Measurements from ENCODE around the gene BPIFB1.
A peak's percentile ranks its signal among the peaks of the same experiment; 100 is the strongest.

BPIFB1 gene

DNA sequence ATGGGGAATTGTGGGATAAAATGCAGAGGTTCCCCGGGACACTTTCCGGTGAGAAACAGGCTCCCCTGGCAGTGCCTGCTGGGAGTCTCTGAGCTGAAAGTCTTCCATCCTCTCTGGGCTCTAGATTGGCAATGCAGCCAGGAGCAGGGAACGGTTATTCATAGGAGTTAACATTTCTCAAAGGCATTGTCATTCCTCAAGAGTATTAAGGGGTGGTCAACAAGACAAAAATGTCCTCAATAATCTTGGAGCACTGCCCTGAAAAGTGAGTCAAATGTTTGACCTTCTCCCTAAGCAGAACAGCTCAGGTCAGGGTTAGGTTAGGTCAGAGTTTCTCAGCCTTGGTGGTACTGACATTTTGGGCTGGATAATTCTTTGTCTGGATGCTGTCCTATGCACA is 13.2 kb downstream of the BPIFB1 start:
- DNase-seq (ENCODE audit: low read depth), result no peak

GRCh38 chr20:33298391-33298790 is 15.4 kb downstream of the BPIFB1 start:
- DNase-seq (ENCODE audit: low read depth), result no peak

- DNase-seq (ENCODE audit: low read depth), result peak; percentile 21
Observed at GRCh38 chr20:33299111-33299603, 16.1 kb downstream of the BPIFB1 start.

DNA sequence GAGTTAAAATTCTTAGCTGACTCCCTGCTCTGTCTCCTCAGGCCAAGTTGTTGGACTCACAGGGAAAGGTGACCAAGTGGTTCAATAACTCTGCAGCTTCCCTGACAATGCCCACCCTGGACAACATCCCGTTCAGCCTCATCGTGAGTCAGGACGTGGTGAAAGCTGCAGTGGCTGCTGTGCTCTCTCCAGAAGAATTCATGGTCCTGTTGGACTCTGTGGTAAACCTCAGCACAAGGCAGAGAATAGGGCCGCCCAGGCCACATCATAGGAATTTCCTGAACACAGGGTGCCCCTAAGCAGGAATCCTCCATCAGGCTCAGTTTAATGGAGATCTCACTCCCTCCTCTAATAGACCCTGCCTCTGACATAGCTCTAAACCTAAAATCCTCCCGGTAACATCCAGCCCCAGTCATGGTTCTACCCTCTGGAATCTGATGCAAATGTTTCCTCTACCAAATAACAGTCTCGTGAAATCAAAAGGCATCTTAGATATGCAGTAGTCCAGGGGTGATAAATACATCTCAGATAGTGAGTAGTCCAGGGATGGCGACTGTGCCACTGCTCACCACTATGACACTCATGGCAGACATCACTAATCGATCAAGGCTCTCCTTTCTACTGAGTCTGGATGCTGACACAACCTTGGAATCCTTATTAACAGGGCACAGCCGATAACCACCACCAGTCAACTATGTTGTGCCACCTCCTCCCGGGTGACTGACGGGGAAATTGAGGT is 18.3 kb downstream of the BPIFB1 start:
- DNase-seq (ENCODE audit: low read depth), result no peak

DNA sequence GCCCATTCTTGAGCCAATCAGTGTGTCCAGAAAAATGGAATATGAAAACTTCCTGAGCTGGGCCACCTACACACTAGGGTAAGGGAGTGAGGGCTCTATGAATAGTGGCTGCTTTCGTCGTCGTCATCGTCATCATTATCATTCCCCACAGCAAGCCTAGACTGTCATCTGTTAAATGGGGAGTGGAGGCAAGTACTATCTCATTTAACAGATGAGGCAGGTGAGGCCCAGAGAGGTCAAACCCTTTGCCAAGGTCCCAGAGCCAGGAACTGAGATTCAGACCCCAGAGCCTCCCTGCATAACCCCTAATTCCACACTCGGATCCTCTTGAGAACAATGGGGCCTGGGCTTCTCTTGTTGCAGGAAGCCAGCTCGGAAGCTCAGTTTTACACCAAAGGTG is 20.6 kb downstream of the BPIFB1 start:
- no peak for DNase-seq (ENCODE audit: low read depth)

DNA sequence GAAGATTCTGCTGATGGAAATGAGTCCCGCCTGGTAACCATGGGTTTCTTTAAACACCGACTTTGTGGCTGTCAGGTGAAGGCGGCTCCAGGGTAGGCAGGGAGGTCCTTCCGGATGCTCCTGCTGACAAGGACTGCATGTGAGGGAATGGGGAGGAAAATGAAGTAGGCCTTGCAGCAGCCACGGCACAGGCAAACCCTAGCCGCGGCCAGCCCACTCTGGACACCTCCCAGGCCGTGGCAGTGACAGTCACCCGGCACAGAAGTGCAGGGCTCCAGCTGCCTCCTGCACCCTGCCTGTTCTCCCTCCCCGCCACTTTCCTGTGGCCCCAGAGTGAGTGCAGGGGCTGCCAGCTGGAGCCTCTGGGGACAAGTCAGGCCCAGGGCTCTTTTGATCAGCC is 21.0 kb downstream of the BPIFB1 start:
- no peak for DNase-seq (ENCODE audit: low read depth)

DNA sequence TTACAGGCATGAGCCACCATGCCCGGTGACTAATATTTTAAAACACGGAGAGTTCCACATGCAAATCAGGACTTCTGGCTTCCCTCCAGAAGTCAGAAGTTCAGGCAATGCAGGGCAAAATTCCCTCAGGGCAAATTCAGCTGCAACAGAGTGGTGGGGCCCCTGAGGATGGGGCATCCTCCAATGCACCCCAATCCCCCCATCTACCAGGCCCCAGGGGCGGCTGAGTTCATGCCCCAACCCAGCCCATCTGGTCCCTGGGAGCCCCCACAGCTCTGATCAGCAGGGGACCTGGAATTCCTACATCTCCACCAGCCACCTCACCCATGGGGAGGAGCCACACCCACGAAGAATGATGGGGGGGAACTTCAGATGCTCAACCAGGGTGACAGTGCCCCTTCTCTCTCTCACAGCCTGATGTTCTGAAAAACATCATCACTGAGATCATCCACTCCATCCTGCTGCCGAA is 22.6 kb downstream of the BPIFB1 start:
- DNase-seq (ENCODE audit: low read depth), result no peak

DNA sequence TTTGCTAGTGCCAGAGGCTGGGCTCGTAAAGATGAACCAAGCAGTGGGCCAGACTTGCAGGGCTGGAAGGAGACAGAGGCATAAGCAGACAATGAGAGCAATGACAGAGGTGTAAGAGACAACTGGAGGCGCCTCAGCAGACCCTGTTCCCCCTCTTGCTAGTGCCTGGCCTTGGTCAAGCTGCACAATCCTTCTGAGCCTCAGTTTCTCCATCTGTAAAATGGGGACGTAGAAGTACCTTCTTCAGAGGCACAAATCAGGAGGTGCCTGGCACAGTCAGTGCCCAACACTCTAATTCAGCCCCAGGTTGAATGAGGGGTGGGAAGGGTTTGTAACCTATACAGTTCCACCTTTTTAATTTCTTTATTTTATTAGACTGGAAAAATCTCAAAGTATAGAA is 23.2 kb downstream of the BPIFB1 start:
- no peak for DNase-seq (ENCODE audit: low read depth)

- no peak for DNase-seq (ENCODE audit: low read depth)
Observed at GRCh38 chr20:33306807-33307206, 23.8 kb downstream of the BPIFB1 start.

DNA sequence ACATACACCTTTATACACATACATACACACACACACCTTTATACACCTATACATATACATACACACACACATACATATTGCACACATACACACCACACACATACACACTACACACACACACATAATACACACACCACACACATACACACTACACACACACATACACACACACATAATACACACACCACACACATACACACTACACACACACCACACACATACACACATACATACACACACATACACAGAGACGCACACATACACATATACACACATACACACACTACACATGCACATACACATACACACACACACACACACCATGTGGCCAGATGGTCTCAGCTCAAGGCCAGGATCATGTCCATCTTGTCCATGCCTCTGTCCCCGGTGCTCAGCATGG is 25.7 kb downstream of the BPIFB1 start:
- no peak for DNase-seq (ENCODE audit: low read depth)

DNA sequence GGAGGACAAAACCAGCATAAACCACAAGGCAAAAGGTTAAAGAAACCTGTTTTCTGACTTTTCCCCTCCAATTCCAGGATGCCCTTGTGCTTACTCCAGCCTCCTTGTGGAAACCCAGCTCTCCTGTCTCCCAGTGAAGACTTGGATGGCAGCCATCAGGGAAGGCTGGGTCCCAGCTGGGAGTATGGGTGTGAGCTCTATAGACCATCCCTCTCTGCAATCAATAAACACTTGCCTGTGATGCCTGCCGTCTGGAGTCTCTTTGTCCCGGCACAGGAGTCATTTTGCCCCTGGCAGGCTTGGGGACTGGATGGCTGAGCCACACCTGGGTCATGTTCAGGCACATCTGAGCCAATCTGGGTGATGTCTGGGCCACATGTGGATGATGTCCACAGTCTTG is 26.6 kb downstream of the BPIFB1 start:
- DNase-seq (ENCODE audit: low read depth), result no peak

DNA sequence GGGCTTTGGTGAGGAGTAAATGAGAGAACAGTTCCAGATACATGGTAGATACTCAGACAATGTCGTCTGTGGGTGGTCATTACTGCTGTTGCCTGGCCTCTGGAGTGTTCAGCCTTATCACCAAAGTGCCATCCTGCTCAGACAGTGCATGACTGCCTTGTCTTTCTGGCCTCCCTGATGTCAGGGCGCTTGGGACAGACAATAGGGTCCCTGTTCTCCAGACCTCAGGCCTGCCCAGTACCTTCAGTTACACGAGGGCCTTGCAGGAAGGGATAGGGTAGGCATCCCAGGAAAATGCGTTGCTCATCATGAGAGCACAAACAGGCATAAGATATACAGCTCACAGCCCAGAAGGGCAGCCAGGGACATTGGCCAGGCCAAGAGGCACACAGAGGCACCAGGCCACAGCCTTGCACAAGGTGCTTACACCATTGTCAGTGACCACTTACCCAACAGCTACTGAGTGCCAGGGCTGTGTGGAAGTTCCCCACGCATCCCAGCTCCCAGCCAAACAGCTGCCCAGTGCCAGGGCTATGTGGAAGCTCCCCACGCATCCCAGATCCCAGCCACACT is 27.4 kb downstream of the BPIFB1 start:
- DNase-seq (ENCODE audit: low read depth), result no peak

DNA sequence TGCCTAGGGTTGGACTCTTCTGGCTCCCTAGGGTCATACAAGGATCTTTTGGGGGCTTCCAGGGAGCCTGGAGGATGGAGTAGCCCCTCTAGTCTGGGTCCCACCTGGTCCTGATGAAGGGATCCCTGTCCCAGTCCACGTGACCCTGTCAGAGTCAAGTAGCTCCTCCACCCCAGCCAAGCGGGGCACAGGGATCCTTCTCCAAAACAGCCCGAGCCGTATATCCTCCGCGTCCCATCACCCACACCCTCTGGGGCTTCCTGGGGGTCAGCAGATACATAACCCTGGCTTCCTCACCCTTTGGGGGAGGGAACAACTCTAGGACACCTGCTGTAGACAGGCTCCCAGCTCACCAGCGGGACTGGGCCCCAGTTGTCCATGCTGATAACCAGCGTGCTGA is 28.0 kb downstream of the BPIFB1 start:
- no peak for DNase-seq (ENCODE audit: low read depth)

DNA sequence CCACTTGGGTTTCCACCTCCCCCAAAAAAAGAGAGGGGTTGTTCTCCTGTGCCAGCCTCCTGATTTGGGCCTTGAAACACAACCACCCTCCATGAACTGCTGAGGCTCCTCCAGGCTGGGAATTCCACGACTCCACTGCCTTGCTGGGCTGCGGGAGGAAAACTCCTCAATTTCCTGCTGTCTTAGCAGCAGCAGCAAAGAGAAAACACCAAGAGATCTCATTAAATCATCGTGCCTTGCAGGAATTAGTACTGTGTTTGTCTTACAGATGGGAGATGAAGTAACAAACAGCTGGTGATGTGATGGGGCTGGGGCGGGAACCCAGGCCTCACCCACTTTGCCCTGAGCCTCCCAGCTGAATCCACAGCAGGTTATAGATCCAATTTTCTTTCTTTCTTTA is 29.0 kb downstream of the BPIFB1 start:
- DNase-seq (ENCODE audit: low read depth), result no peak

DNA sequence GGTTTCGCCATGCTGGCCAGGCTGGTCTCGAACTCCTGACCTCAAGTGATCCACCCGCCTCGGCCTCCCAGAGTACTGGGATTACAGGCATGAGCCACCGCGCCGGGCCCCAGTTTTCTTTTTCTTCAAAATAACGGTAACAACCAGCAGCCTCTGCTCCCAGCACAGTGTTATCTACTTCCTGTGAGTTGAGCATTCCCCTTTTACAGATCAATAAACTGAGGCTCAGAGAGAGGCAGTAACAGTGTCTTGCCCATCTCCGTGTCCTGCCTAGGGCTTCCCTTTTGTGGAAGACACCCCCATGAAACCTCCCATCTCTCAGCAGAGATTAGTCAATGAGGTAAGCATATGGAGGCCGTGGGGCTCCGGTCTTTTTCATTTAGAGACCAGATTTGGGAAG is 29.6 kb downstream of the BPIFB1 start:
- no peak for DNase-seq (ENCODE audit: low read depth)

DNA sequence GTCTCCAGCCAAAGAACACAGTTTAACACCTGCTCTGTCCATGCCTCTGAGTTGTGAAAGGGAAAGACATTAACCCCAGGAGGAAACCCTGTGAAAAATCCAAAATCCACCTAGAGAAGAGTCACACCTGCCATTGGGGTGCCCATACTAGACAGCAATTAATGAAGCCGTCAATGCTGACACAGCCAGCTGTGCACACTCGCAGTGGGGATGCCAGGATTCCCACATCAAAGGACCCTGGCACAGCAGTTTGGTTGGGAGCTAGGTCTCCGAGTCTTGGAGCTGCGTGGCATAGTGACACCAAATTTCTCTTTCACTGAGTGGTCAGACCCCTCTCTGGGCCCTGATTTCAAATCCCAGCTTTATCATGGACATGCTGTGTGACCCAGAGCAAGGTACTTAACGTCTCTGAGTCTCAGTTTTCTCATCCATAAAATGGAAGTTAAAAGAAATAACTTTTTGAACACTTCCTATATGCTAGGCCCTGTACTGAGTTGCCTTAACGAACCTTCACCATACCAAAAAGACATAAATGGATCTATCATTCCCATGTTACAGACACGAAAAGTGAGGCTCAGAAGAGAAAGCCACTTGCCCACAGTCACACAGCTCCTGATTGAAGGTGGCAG is 30.8 kb downstream of the BPIFB1 start:
- DNase-seq (ENCODE audit: low read depth), result no peak

DNA sequence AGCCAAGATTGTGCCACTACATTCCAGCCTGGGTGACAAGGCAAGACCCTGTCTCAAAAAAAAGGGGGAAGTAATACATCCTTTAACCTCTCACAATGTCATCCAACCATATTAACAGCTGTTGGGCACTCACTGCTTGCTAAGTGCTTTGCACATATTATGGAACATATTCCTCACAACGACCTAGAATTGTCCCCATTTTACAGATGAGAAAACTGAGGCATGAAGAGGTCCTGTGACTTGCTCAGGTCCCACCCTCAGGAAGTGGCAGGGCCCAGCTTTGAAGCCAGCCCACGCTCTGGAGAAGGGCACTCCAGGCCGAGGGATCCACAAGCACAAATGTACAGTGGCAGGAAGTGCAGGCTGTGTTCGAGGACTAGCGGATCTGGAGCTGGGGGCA is 33.3 kb downstream of the BPIFB1 start:
- no peak for DNase-seq (ENCODE audit: low read depth)

DNA sequence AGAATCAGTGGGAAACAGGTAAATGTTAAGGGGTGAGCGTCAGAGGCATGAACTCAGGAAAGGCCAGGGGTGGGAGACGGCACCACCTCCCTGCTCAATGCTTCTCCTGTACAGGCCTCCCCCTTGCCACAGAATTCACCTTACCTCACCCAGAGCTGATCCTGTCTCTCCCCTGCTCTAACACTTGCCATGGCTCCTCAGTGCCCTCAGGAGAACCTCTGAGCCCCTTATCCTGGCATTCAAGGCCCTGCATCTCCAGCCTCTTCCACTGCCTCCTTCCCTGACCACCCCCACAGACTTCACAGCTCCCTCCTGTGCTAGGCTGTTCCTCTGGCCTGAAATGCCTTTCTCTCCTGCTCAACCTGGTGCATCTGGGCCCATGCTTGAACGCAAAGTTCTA is 33.9 kb downstream of the BPIFB1 start:
- no peak for DNase-seq (ENCODE audit: low read depth)

DNA sequence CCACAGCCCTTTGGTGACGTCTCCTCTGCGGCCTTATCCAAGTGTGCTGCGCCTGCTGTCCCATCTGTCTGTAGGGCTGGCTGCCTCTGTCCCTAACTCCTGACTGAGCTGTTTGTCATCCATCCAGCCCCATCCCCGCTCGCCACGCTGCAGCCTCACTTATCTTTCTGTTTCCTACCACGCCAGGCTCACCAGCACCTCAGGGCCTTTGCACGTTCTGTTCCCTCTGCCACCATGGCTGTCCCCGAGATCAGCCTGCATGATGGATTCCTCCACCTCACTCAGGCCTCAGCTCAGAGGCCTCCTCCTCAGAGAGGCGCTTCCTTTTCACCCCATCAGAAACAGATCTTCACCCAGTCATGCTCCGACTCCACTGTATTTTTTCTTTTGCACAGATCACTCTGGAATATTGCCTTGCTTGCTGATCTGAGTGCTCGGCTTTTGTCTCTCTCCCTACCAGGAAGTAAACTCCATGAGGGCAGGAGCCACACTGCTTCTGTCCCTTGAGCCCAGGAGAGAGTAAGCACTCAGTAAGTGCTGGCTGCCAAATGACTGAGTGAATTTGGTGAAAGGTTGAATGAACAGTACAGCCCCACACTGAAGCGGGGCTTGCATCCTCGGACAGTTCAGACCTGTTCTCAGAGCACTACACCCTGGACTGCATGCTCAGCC is 34.5 kb downstream of the BPIFB1 start:
- DNase-seq (ENCODE audit: low read depth), result no peak

DNA sequence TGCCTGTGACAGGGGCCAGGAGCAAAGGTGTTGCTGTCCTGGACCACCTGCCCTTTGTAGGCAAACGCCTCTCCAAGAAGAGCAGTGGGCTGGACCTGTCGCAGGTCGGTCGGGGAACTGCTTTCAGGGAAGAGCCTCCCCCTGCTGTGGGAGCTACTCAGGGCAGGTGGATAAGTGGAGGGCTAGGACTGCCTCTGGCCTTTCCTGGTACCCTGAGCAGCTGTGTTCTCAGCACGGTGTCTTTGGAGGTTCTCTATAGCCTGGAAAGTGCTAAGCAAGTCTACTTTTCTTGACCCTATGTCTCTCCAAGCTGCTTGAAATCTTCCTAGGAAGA is 35.0 kb downstream of the BPIFB1 start:
- no peak for DNase-seq (ENCODE audit: low read depth)

DNA sequence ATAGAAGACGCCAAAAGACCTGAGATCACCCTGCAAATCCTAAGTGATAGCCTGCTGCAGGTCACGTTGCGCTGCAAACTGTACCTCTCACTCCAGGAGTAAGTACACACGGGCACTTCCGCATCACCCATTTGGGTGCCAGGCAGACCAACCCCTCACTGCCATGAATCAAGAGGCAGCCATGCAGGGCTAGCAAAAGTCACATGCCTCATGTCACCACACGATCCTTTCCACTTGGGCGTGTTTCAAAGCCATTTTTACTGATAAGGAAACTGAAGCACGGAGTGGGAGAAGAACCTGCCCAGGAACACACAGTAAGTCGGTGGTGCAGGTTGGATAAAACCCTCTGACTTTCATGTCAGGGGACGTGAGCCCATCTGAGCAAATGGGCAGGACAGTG is 37.0 kb downstream of the BPIFB1 start:
- no peak for DNase-seq (ENCODE audit: low read depth)

DNA sequence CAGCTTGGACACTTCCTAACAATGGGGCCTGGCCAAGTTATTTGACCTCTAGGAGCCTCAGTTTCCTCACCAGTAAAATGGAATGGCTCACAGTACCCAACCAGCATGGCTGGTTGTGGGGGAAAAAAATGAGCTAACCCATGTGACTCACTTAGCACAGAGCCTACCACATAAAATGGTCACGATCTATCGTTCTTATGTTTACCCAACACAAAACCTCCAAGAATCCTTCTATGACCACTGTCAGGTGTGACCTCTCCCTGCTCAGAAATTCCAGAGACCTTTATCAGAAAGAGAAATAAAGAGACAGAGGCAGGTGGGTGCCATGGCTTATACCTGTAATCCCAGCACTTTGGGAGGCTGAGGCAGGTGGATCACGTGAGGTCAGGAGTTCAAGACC is 39.4 kb downstream of the BPIFB1 start:
- no peak for DNase-seq (ENCODE audit: low read depth)

GRCh38 chr20:33323236-33323635 is 40.2 kb downstream of the BPIFB1 start:
- no peak for DNase-seq (ENCODE audit: low read depth)

Data from T-helper 22 cell (primary cell).